ENCODE results near the gene SYT17. TPM values are rescaled to one million over a fixed set of nuclear protein-coding genes. Genes with fewer than 3 reads are reported as not detected.

Gene SYT17
- total and polyA plus RNA-seq, 2 experiments from 2014 or later, result 0.32 to 1.5 TPM

GRCh38 chr16:19242186-19242585, 74.1 kb downstream of the SYT17 start:
- Histone ChIP-seq H3K36me3 (no peaks in the 10 kb centered on the region), H3K4me3 (no peak overlapping the region), H3K4me1 (ENCODE audit: low read depth) (no peaks in the 10 kb centered on the region), H3K27ac (no peak overlapping the region), H3K9me3 (ENCODE audit: low read depth) (no peaks in the 10 kb centered on the region), H3K27me3 (no peaks in the 10 kb centered on the region)
- TF ChIP-seq CTCF (IDR thresholded peaks at IDR 0.05; ENCODE audit: low read depth, low read length), result no peak
- no peak for DNase-seq (ENCODE audit: low read depth in 1 of 2, low spot score in 1 of 2)

GRCh38 chr16:19242987-19243575, 75.0 kb downstream of the SYT17 start:
- H3K4me1 ChIP-seq (ENCODE audit: low read depth), result no peaks in the 10 kb centered on the region
- no peak for TF ChIP-seq CTCF (IDR thresholded peaks at IDR 0.05; ENCODE audit: low read depth, low read length)

GRCh38 chr16:19245326-19245925, 77.4 kb downstream of the SYT17 start:
- no peak overlapping the region for H3K27ac ChIP-seq
- no peak for TF ChIP-seq CTCF (IDR thresholded peaks at IDR 0.05; ENCODE audit: low read depth, low read length)
- DNase-seq (ENCODE audit: low read depth in 1 of 2, low spot score in 1 of 2), result no peak
- no peak overlapping the region for H3K4me3 ChIP-seq
- no peaks in the 10 kb centered on the region for H3K4me1 ChIP-seq (ENCODE audit: low read depth)
- H3K27me3 ChIP-seq, result no peaks in the 10 kb centered on the region
- no peaks in the 10 kb centered on the region for H3K36me3 ChIP-seq
- H3K9me3 ChIP-seq (ENCODE audit: low read depth), result no peaks in the 10 kb centered on the region

More at GRCh38 chr16:19242987-19243575, 75.0 kb downstream of the SYT17 start:
- no peak for DNase-seq (ENCODE audit: low read depth in 1 of 2, low spot score in 1 of 2)
- Histone ChIP-seq H3K36me3 (no peaks in the 10 kb centered on the region), H3K27ac (no peak overlapping the region), H3K27me3 (no peaks in the 10 kb centered on the region), H3K9me3 (ENCODE audit: low read depth) (no peaks in the 10 kb centered on the region), H3K4me3 (no peak overlapping the region)

- Histone ChIP-seq H3K9me3 (ENCODE audit: low read depth) (no peaks in the 10 kb centered on the region), H3K4me3 (no peak overlapping the region), H3K27ac (no peak overlapping the region), H3K36me3 (no peaks in the 10 kb centered on the region), H3K4me1 (ENCODE audit: low read depth) (no peaks in the 10 kb centered on the region), H3K27me3 (no peaks in the 10 kb centered on the region)
- TF ChIP-seq CTCF (IDR thresholded peaks at IDR 0.05; ENCODE audit: low read depth, low read length), result no peak
- no peak for DNase-seq (ENCODE audit: low read depth in 1 of 2, low spot score in 1 of 2)
These were observed 84.9 kb downstream of the SYT17 start for GRCh38 chr16:19252904-19253303.

- no peaks in the 10 kb centered on the region for H3K4me1 ChIP-seq (ENCODE audit: low read depth)
- no peak for TF ChIP-seq CTCF (IDR thresholded peaks at IDR 0.05; ENCODE audit: low read depth, low read length)
- no peak overlapping the region for H3K4me3 ChIP-seq
- H3K36me3 ChIP-seq, result no peaks in the 10 kb centered on the region
- no peak overlapping the region for H3K27ac ChIP-seq
- H3K27me3 ChIP-seq, result no peaks in the 10 kb centered on the region
- H3K9me3 ChIP-seq (ENCODE audit: low read depth), result no peaks in the 10 kb centered on the region
- DNase-seq (ENCODE audit: low read depth in 1 of 2, low spot score in 1 of 2), result no peak
These were observed 86.6 kb downstream of the SYT17 start for GRCh38 chr16:19254611-19255010.

Data from cardiac muscle cell (in vitro differentiated cells and primary cell).